NCI-H2107 (cell line): Measurements from ENCODE around the gene A4GALT.
"Not testable (repeated sequence)": the region's sequence is repeated elsewhere in the genome, so short reads cannot be mapped to it uniquely, and the experiment has no call there.

Experiments
- DNase-seq: peaks from one replicate; lab custom pipeline; 2025; lab: John Stamatoyannopoulos, UW

Gene A4GALT

DNA sequence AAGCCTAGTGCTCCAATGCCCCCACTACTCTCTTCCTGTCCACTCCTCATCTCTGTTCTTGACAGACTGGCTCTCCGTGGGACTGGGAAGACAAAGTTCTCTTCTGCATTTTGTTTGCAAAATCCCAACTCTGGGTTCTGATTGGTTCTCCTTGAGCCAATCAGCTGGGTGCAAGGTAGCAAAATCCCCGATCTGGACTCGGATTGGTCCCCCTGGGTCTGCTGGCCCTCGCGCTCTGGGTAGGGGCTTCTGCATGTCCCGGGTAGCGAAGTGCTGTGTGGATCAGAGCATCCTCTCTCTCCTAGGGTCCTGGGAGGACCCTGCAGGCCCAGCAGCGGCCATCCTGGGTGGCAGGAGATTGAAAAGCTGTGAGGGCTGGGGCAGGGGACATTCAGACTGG lies 22.3 kb upstream of the A4GALT start:
- no peak for DNase-seq

DNA sequence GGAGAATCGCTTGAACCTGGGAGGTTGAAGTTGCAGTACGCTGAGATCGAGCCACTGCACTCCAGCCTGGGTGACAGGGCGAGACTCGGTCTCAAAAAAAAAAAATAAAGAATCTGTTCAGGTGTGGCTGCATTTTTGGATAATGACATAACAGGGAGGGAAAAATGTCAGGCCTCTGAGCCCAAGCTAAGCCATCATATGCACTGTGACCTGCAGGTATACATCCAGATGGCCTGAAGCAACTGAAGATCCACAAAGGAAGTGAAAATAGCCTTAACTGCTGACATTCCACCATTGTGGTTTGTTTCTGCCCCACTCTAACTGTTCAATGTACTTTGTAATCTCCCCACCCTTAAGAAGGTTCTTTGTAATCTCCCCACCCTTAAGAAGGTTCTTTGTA lies 19.6 kb upstream of the A4GALT start:
- not testable (repeated sequence) for DNase-seq

DNA sequence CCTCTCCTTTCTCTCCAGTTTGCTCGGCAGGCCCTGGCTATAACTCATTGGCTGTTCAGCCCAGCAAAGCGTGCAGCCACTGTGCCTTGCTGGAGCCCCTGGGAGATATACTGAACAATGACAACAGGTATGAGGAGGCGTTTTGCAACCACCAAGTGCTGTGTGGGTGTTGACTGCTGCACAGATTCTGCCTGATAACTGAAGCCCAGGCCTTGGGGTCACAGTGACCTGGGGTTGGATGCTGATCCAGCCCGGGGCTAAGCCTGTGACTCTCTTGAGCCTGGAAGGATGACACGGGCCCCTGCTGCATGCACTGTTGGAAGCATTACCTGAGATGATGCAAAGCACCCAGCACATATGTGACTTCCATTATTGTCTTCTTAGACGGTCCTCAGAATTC lies 13.7 kb upstream of the A4GALT start:
- DNase-seq: no peak

DNA sequence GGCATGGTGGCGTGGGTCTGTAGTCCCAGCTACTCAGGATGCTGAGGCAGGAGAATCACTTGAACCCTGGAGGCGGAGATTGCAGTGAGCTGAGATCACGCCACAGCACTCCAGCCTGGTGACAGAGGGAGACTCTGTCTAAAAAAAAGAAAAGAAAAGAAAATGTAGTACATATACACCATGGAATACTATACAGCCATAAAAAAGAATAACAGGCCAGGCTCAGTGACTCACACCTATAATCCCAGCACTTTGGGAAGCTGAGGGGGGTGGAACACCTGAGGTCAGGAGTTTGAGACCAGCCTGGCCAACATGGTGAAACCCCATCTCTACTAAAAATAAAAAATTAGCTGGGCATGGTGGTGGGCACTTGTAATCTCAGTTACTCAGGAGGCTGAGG lies 12.7 kb upstream of the A4GALT start:
- DNase-seq: not testable (repeated sequence)

DNA sequence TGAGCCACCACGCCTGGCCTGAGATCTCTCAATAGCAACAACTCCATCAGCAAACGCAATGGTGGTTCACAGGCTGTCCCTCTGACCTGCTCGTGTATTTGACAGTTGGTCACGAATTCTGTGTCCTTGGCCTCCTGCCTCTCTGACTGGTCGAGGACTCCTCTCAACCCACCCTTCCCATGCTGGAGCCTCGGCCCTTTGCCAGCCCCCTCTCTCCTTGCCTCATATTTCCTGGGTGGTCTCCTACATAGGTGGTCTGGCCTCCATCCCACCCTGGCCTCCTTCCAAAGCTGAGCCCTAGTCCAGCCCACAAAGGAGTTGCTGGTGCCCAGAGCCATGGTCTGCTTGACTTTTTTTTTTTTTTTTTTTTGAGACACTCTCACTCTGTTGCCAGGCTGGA lies 11.4 kb upstream of the A4GALT start:
- DNase-seq: no peak

DNA sequence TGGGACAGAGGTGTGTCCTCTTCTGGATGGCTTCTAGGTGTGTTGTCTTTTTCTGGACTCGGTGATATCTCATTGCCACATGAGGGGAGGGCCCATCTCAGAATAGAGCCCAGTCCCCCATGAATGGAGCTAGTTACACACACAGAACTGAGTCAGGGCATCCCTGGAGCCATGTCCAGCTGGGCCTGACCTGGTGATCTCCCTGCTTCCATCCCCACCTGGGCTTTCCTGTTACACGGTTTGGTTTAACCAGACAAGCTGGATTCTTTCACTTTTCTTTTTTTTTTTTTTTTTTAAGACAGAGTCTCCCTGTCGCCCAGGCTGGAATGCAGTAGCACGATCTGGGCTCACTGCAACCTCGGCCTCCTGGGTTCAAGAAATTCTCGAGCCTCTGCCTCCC lies 6.1 kb upstream of the A4GALT start:
- no peak for DNase-seq

DNA sequence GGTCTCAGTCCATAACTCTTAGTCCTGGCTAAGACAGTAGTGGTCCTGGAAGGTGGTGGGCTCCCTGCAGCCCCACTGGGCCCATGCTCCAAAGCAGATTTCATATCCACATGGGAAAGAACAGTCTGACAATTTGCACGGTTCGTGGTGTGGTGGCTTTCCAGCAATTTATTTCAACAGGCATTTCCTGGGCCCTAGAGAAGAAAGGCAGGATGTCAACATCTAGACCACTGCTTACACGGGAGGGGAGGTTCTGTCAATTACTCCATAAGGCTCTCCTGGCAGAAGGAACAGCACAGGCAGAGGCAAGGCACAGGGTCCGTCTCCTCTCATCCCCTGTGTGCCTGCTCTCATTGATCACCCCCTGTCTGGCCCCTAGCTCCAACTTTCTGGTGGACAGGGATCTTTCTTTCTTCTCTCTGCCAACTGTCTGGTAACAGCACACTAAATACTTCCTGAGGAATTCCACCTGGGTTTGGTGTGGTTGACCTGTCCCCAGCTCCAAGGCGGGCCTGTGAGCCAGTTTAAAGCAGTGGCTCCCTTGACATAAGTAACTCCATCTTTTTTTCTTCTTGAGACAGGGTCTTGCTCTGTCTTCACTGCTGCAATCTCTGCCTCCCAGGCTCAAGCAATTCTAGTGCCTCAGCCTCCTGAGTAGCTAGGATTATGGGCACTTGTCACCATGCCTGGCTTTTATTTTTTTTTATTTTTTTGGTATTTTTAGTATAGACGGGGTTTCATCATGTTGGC lies 5.1 kb upstream of the A4GALT start:
- DNase-seq: no peak

DNA sequence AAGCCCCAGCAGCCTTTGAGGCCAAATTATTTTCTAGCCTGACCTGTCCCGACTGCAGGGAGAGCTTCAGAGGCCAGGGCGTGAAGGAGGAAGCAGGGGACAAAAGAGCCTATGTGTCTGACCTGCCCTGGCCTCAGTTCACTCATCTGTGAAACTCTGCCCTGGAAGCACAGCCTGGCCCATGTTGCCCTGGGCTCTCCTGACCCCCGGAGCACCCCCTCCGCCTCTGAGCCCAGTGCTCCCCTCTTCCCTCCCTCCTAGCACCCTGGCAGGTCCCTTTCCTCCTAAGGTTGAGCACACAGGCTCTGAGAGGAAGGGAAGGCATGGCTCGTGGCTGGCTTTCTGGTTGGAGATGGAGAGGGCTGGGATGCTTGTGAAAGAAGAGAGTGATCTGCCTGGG lies 3.4 kb upstream of the A4GALT start:
- DNase-seq: no peak

DNA sequence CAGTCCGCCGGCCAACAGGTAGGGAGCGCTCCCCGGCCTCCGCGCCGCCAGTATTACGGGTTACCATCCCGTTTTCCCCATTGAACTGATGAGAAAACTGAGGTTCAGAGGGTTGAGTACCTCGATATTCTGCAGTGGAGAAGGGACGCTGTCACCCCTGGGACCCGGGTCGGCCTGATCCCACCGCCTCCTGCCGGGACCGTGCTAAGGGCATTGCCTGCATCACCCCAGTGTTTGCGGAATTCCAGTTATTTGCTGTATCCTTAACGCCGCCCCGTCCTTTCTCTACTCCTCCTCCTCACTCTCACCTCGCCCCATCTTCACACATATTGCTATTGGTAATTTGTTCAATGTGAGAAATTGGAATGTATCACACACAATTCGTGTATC lies 370 bp upstream of the A4GALT start:
- DNase-seq: no peak

DNA sequence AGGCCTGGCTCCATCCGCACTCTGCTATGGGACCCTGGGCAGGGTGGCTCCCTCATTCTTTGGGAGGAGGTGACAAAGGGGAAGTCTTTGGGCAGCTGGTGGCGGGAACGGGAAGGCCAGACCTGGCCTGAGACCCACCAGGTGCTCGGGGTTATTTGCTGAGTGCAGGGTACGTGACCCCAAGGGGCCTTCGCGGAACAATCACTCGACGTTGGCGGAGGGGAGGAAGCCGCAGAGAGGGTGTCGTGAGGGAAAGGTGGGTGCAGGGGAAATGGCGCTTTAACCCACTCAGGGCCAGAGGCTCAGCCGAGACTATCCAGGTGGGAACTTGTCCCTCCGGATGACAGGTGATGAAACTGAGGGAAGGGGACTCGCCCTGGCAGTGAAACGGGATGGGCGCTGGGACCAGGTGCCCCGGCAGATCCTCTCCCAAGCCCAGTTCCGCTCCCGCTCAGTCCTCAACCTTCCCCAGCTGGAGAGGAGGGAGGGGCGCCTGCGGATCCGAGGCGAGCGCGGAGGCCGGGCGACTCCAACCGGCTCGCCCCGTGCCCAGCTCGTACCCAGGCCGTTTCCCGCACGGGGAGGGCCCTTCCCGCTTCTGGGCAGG lies 911 bp downstream of the A4GALT start:
- DNase-seq: no peak

DNA sequence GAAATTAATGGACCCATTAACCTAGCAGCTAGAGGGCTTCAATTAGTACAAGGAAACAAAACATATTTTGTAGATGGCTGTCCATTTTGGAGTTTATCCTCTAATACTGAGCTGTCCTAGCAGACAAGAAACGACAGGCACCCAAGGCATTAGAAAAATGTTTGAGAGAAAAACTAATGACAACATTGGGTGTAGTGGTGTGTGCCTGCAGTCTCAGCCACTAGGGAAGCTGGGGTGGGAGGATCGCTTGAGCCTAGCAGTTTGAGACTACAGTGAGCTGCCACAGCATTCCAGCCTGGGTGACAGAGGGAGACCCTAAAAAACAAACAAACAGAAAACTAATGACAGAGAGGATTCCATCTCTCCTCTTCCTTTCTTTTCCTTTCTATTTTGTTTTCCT lies 1.5 kb downstream of the A4GALT start:
- no peak for DNase-seq

DNA sequence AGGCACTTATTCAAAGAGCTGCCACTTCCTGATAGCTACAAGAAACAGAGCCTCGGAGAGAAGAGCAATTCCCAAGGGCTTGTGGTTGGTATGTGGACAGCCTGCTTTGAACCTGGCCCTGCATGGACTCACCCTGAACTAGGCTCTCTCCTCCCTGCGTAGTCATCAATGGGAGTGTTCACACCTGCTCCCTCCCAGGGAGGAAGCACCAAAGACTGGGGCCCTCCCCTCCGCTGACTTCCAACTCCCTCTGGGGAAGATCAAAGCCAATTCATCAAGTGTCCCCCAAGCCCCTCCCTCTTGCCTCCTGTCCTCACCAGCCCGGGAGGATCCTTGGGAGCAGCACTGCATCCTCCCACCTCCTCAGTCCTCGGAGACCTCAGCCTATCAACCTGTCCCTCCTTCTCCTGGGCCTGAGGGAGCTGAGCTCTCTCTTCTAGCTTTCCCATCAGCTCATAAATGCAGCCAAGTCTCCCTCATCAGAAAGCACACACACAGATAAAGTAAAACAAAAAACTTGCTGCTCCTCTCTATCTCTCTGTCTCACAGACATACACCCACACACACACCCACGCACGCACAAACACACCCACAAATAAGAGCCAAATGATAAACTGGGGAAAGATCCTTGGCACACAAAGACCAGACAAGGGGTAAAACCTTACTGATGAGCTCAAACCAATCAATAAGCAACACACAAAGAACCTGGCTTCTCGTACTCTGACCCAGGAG lies 3.3 kb downstream of the A4GALT start:
- DNase-seq: no peak

DNA sequence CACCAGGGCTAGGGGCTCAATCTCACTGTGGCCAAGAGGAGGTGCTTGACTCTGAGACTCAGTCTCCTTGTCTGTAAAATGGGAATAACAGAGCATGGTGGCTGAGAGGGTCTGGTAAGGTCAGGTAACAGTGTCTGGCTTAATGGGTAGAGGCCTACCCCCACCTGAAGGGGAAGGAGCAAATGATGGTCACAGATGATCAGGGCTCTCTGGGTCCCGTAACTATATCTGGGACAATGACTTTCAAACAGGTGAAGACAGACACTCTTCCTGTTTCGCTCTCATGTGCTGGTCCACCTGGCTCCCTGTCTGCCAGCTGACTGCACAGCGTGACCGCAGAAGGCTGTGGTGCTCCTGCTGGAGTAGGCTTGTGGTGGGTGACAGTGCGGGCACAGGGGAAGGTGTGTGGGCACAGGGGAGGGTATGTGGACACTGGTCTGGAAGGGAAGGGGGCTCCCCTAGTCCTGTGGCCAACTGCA lies 4.0 kb downstream of the A4GALT start:
- DNase-seq: no peak

DNA sequence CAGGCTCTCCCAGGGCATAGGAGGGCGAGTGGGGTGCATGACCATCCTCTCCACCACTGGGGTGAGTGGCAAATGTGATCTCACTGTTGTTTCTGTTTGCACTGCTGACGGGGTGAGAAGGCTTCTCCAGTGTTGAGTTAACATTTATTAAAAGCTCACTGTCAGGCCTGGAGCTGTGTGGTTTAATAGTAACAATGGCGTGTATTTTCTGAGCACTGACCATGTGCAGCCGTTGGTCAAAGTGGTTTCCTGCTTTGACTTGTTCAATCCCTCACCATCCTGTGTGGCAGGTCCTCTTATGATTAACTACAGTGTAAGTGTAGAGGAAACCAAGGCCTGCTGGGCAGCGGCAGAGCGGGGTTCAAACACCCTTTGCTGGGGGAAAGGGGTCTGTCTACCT lies 4.4 kb downstream of the A4GALT start:
- no peak for DNase-seq

DNA sequence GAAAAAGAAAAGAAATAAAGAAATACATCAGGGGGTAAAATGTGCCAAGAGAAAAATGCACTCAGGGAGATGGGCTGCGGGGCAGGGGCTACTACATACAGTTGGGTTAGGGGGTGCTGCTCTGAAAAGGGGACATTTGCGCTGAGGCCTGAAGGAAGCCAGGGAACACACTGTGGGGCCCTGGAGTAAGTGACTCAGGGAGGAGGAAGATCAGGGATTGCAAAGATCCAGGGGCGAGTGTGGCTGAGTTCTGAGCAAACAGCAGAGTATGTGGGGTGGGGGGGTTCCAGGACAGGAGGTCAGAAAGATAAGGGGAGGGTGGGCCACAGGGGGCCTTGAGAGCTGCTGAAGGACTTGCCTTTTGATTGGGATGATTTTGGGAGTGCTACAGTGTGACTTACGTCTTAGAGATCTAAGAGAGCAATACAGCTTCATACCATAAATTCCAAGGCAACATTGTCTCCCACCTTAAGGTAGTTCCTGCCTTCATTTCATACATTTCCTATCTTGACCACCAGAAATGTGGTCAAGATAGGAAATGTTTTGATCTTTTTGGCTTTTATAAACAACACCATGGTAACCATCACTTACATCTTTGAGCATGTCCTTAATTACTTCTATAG lies 5.8 kb downstream of the A4GALT start:
- DNase-seq: no peak

DNA sequence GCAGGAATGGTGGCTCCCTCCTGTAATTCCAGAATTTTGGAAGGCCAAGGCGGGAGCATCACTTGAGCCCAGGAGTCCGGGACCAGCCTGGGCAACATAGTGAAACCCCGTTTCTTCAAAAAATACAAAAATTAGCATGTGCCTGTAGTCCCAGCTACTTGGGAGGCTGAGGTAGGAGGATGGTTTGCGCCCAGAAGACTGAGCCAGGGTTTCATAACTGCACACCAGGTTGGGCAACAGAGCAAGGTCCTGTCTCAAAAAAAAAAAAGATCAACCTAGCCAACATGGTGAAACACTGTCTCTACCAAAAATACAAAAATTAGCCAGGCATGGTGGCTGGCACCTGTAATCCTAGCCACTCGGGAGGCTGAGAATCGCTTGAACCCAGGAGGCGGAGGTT lies 6.4 kb downstream of the A4GALT start:
- DNase-seq: no peak

DNA sequence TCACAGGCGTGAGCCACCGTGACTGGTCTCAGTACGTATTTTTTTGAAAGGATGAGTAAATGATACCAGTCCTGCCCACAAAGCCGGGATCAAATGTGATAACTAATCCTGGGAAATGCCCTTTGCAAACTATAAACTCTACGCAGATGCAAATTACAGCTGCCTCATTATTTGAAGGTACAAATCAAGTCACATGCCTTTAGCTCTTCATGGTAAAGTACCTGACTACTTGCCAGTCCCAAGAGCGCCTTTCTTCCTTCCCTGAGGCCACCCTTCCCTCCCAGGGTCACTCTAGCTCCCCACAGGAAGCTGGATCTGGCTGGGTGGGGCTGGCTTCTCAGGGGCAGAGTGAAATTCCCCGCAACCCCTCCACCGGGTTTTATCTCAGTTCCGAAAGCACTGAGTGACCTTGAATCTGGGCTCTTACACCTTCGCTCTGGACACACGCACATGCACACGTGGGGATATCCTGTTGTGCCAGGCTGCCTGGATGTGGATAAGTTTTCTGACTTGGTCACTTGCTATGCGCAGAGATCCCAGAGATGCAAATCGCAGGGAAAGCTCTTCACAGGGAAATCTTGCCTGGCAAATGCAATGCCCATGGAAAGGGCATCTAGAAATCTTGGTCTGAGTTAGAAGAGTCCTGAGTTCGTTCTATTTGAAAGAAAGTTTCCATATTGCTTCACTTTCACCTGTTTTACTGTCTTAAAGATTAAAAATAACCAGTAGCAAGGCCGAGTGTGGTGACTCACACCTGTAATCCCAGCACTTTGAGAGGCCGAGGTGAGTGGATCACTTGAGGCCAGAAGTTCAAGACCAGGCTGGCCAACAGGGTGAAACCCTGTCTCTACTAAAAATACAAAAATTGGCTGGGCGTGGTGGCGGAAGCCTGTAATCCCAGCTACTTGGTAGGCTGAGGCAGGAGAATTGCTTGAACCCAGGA lies 8.5 kb downstream of the A4GALT start:
- DNase-seq: no peak

DNA sequence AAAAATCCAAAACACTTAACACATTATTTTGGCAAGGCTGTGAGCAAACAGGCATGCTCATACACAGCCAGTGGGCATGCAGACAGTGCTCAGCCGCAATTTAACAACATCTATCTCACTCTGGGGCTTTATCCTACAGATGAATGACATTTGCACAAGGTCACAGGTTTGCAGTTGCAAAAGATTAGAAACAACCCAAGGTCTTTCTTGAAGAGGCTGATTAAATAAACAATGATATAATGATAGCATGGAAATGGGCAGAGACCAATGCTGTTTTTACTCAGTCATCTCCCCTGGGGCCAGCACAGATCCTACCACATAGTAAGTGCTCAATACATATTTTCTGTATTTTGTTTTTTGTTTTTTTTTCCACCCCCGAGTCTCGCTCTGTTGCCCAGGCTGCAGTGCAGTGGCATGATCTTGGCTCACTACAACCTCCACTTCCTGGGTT lies 9.4 kb downstream of the A4GALT start:
- DNase-seq: no peak

DNA sequence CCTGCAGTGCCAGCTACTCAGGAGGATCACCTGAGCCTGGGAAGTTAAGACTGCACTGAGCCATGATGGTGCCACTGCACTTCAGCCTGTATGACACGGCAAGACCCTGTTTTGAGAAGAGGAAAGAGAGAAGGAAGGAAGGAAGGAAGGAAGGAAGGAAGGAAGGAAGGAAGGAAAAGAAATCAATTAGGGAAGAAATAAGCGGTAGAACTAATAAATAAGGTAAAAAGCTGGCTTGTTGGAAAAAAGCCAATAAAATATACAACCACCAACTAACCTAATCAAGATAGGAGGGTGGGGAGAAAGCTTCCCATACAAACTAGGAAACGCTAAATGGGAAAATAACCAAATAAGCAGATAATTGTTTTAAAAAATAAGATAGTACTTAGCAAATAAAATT lies 12.3 kb downstream of the A4GALT start:
- DNase-seq: no peak

DNA sequence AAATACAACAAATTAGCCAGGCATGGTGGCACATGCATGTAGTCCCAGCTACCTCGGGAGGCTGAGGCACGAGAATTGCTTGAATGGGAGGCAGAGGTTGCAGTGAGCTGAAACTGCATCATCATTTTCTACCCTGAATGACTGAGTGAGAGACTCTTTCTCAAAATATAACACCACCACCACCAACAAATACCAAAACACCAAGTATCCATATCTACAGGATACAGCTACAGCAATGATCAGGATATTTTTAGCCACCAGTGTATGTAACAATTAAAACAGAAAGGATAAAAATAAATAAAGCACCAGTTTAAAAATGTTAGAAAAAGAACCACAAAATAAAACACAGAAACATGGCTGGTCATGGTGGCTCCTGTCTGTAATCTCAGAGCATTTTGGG lies 13.2 kb downstream of the A4GALT start:
- no peak for DNase-seq

DNA sequence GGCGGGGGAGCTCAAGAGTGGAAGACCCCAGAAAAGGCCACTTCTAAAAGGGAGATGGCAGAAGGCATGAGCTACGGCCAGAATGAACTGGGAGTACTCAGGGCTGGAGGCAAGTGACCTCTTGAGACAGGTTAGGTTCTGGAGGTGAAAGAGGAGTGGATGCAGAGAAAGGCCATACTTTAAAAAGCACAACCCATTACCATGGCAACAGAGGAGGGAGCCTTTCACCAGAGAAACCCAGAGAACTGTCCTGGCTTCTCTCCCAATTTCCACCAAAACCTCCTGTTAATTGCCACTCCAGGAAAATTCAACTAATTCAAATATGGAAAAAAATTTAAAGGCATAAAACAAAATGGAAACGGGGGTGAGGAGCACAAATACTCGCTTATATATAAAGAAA lies 15.8 kb downstream of the A4GALT start:
- no peak for DNase-seq

DNA sequence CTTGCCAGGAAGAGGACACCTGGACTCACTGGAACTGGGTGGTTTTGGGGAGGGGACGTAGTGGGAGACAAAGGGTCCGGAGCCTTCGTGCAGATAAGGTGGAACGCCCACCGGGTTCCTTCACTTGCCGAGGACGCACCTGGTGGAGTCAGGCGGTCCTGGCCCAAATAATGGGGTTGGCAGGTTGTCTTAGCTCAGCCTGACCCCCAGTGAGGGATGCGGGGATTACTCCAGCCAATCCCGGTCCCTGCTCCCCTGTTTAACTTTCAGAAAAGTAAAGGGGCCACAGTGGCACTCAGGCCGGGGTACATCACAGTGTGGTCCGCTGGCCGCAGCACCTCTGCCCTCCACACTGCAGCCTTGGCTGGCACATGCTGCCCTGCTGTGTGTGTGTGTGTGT lies 18.0 kb downstream of the A4GALT start:
- DNase-seq: no peak
